Stimulated activated CD8-positive, alpha-beta memory T cell treated with anti-CD3 and anti-CD28 coated beads, Interleukin-12 subunit alpha, Interleukin-12 subunit beta, amount 100 ng/mL, for 24 hours (primary cell): ENCODE results near the gene LSM11.

Source experiments
- DNase-seq: peaks from one replicate; pipeline ENCODE4 v3.0.0-alpha.2; 2020; ENCODE audit errors: extremely low read depth

The LSM11 gene

DNA sequence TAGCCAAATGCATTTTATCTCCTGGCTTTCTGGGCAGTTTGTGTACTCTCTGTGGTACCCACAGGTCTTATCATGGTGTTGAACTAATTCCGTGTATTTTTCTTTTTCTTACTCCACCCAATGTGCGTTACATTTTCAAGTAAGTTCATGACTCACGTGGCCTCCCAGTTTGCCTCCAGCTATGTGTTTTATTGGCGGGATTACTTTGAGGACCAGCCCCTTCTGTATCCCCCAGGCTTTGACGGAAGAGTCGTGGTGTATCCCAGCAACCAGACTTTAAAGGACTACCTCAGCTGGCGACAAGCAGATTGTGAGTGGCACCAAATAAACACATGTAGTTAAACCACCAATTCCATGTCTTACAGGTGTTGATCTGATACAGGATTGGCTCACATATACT, 9.1 kb upstream of the LSM11 start:
- DNase-seq = no peak

DNA sequence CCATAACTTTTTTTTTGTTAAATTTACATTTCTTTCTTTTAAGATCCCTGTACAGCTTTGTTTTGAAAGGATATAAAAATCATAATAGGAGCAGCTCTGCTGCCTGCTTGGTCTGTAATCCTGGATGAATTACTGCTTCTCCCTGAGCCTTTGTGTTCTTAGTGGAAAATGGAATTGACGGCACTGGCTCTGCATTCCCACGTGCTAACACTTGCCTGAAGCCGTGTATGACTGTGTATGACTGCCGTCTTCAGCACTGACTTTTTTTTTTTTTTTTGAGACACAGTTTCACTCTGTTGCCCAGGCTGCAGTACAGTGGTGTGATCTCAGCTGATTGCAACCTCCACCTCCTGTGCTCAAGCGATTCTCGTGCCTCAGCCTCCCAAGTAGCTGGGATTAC, 7.5 kb upstream of the LSM11 start:
- no peak for DNase-seq

DNA sequence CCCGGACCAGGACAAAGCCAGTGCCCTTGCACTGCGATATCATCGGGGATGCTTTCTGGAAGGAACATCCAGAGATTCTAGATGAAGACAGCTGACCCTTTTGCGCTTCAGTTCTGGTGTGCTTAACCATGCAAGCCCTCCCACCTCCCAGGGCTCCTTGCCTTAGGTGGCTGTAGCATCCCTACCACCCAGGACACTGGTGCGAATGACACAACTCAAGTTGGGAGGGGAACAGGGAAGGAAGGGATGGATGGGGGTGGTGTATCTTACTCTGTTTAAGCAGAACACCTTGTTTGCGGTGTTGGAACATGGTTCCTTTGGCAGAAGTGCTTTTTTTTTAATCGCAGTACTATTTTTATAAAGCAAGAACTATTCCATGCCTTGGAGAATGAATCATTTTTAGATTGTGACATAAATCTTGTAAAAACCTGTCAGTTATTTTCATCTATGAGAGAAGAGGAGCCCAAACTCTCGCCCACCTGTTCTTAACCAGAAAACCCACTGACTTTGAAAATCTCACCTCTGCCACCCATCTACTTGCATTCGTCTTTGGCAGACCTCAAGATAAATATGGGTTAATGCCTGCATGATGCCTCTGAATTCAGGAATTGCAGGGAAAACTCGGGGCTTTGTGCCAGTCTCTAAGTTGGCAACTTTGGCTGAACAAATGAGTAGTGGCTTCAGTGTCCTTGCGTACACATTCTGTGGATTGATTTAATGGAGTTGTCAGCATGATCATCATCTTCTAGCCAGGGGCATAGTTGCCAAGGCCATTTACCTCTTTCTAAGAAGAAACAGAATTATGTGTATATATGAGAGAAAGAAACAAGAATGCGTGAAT, 3.9 kb upstream of the LSM11 start:
- DNase-seq = no peak

DNA sequence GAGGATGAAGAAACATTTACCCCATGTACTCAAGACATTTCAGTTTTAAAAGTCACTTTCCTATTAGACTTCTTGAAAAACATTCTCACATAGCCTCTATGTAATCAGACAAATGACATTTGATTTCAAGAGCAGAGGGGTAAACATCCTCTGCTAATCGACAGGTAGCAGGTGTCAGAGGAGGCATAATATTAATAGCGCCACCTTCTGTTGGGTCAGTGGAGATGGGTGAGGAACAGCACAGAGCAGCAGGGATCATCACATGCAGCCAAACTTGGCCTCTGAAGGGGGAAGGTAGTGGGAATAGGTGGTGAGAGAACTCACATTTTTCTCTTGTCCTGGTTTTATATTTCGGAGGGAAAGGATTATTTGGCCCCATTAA, 3.3 kb upstream of the LSM11 start:
- no peak for DNase-seq

DNA sequence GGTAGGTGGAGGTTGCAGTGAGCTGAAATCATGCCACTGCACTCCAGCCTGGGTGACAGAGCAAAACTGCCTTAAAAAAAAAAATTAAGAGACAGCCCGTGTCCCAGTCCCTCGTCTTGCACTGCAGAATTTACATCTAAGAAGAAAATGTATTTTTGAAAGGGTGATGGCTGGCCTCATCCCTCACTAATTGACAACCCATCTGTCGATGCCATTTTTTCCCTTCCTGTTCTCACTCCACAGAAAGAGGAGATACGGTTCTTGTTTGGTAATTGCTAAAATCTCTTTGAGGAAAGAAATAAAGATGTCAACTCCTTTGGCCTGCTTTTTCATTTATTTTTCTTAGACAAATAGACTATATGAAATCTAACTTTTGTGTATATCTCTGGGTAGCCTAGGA, 2.4 kb upstream of the LSM11 start:
- no peak for DNase-seq

GRCh38 chr5:157744051-157745011, 819 bp downstream of the LSM11 start:
- DNase-seq = no peak

DNA sequence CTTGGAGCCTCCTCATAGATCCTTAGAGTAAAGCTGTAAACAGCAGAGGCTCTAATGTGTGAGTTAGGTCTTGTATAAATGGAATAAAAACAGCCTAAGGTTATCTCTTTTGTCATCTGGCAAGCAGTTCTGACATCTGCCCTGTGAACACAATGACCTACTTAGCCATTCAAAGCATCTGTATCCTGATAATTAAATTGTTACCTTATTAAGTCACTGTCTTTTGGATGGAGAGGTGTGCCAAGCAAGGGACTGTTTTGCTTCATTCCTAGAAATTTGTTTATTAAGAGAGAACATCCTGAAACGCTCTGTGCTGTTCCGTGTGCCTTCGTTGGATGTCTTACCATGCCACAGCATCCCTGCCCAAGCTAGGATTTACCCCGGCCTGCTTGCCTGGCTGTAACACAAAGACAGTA, 1.5 kb downstream of the LSM11 start:
- DNase-seq = no peak

- DNase-seq = no peak
These were observed 3.7 kb downstream of the LSM11 start for GRCh38 chr5:157747173-157747740.

GRCh38 chr5:157747766-157748700, 4.5 kb downstream of the LSM11 start:
- DNase-seq = no peak

DNA sequence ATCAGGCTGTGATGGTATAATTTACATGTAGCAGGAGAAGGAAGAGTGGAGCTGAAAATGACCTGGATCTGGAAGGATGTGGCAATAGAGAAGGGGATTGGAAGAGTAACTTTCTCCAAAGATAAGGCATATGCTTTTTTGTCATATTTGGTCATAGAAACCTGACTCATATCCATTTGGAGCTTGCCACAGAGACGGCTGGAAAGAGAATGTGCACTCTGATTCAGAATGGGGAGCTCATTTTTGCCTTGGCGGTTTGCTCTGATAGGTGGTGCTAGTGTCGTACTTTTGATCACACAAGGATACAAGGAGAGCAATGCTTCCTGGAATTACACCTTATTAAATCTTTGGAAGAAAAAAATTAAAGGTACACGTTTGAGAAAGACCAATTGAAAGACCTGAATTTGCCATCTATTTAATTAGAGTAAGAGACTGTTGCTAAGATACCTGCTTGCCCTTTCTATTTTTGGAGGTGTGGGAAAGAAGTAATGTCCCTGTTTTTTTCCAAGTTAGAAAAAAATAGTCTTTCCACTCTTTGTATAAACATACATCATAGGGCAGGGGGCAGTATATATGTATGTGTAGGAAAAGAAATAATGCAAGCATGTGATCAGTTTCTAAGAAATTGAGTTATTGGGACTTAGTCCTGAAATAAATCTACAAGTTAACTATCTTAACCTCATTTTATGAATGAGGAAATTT, 5.4 kb downstream of the LSM11 start:
- no peak for DNase-seq

DNA sequence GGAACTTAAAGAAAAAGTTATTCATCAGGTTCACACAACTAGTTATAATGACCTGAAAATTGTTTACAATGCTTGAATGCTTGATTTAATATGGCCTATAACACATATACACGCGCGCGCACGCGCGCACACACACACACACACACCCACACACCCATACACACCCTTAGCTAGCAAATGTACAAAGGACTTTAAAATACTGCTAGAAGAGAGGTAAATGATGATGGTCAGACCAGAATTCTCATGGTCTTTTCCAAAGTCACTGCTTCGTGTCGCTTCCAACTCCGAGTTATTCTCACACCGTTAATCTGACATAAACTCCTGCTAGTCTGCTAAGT, 5.9 kb downstream of the LSM11 start:
- no peak for DNase-seq

DNA sequence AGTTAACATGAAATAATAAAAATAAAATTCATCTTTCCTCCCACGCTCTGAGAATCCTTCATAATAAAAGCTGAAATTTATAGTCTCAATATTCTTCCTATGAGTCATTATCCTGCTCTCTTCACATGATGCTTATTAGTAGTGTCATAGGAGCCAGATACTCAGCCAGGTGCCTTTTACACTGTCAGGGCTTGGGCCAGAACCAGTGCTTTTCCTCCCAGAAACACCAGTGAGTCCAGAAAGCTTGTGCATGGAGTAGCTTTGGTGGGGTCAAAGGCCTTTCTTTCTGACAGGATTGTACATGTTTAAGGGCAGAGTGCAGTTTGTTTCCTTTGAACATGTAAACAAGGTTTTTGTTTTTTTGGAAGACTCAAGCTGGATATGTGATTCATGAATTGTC, 6.8 kb downstream of the LSM11 start:
- no peak for DNase-seq

DNA sequence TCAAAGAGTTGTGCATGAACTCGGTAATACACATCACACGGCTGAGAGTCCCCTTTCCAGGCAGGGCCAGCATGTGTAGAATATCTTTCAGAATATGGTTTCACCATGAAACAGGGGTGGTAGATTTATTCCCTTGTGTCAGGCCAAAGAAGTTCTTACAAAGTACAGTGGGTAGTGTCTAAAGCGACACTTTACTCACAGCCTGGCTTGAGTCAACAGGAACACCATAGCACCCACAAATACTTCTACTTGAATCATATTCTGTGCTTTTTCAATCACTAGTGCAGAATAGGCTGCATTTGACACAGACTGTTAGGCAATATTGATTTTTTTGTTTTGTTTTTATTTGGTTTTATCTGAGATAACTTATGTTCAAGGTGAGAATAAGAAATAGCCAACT, 12.6 kb downstream of the LSM11 start:
- no peak for DNase-seq

GRCh38 chr5:157758706-157759105, 15.2 kb downstream of the LSM11 start:
- DNase-seq = no peak

- DNase-seq = no peak
These were observed 18.4 kb downstream of the LSM11 start for GRCh38 chr5:157761690-157762621.

DNA sequence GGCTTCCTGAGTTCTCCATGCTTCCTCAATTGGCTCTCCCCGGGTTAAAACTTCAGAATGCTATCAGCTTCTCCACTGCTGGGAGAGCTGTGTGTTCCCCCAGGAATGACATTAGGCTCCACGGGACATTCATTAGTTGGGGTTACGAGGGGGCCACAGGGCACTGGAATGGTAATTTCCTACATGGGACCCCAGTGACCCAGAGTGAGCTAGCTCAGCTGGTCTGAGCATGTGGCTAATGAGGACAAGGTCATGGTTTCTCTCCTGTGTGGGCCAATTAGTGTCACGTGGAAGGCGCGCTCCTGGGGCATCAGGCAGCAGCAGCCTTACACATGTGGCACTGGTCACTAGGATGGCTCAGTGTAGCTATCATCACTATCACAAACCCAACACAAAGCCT, 21.0 kb downstream of the LSM11 start:
- no peak for DNase-seq

GRCh38 chr5:157766442-157766841, 22.9 kb downstream of the LSM11 start:
- DNase-seq = no peak

DNA sequence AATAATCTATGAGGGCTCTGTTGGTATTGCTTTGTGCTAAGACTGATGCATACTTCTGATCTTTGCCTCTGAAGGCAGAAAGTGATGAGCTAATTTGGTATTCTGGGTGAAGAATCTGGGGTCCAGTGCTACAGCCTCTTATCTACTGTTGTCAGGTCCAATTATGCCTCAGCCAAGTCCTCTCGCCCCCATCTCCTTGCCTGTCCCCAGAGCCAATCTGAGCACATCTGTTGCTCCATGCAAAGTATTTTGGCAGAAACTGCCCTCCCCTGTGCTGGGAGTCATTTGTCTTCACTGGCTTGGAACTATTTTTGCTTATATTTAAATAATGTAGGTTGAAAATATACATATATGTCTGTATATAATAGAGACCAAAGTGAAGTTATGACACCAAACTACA, 23.4 kb downstream of the LSM11 start:
- DNase-seq = no peak

GRCh38 chr5:157767689-157768088, 24.2 kb downstream of the LSM11 start:
- no peak for DNase-seq

DNA sequence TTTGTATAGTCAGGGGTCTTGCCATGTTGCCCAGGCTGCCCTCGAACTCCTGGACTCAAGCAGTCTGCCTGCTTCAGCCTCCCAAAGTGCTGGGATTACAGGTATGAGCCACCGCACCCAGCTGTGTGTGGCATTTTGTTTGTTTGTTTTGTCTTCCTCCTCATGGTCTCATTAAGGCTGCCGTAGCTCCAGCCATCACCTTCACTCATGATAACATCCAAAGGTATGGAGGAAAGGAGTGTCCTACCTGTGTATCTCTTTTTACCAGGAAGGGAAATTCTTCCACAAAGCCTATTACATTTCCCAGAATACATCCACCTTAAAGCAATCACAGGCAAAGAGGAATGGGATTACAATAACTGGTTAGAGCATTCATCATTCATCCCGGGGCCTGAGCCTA, 27.2 kb downstream of the LSM11 start:
- DNase-seq = no peak
